Measurements from ENCODE around the gene PWWP3B. TPM values are rescaled to one million over a fixed set of nuclear protein-coding genes. Genes with fewer than 3 reads are reported as not detected.

The PWWP3B gene
- total RNA-seq: 10 to 100 TPM; 11.4 to 20.2 (median 17.0) TPM

DNA sequence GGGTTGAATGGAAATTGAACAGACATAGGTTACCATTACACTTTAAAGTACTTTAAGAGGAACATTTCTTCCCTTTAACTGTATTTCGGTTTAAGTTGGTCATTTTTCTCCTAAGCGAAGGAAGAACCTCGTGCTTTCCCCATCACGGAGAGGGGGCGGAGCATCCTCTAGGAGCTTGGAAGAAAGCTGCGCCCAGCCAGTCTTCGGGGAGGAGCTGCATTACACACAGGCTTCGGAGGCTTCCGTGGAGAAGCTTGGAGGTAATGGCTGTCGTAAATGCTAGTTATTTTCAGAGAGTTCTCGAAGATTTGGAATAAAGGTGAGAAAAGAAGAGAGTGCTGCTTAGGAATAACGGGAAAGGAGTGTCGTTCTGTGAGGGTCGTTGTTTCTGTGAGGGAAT lies at the start of gene PWWP3B:
Gene PWWP3B (plus strand): TSS at position 199 of the 400 bp plus-strand sequence. CDS start 37,128 bp downstream, outside the sequence.
- TF ChIP-seq EP300 (IDR thresholded peaks at IDR 0.05) (peak in 1 of 2 donors; percentile 33), POLR2A (IDR thresholded peaks at IDR 0.05) (peak in 1 of 2 donors; percentile 10)
- TF ChIP-seq, protein P1, sequence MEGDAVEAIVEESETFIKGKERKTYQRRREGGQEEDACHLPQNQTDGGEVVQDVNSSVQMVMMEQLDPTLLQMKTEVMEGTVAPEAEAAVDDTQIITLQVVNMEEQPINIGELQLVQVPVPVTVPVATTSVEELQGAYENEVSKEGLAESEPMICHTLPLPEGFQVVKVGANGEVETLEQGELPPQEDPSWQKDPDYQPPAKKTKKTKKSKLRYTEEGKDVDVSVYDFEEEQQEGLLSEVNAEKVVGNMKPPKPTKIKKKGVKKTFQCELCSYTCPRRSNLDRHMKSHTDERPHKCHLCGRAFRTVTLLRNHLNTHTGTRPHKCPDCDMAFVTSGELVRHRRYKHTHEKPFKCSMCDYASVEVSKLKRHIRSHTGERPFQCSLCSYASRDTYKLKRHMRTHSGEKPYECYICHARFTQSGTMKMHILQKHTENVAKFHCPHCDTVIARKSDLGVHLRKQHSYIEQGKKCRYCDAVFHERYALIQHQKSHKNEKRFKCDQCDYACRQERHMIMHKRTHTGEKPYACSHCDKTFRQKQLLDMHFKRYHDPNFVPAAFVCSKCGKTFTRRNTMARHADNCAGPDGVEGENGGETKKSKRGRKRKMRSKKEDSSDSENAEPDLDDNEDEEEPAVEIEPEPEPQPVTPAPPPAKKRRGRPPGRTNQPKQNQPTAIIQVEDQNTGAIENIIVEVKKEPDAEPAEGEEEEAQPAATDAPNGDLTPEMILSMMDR (IDR thresholded peaks at IDR 0.05): no peak
- no peaks in the 10 kb centered on the region for H3K4me1 ChIP-seq
- no peak within 1 kb of the TSS for H3K27ac ChIP-seq
- no peaks in the 10 kb centered on the region for H3K36me3 ChIP-seq
- H3K27me3 ChIP-seq: peaks cover 0 to 23% of the 10 kb centered on the region in 2 donors
- peak; percentile 21 to 31 for DNase-seq (ENCODE audit: low spot score in 2 of 2)
- WGBS, 2 donors: 10 to 33% methylated on average over 10 to 14 of the region's 14 CpGs
- peak within 1 kb of the TSS in 1 of 4 donors; percentile 15 for H3K4me3 ChIP-seq
- H3K9me3 ChIP-seq: no peaks in the 10 kb centered on the region

DNA sequence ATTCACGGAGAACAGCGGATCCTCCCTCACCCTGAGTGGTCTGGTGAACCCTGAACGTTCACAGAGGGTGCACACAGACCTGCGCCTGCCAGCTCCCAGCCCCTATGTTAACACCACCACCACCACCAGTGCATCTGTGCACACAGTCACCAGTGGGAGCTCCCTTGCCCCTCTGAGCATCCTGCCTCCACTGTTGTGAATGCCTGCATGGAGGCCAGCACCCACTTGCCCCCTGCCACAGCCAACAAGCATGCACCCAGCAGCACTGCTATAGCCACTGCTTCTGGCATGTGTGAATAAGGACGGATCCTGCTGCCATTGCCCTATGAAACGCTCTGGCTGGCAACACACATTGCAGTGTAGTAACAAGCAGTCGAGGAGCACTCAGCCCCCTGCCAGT lies 29.1 kb upstream of the PWWP3B start:
- no peaks in the 10 kb centered on the region for H3K4me1 ChIP-seq
- H3K4me3 ChIP-seq: no peak overlapping the region
- DNase-seq (ENCODE audit: low spot score in 2 of 2): no peak
- TF ChIP-seq, protein P1 (IDR thresholded peaks at IDR 0.05): no peak
- TF ChIP-seq POLR2A (IDR thresholded peaks at IDR 0.05) (no peak), EP300 (IDR thresholded peaks at IDR 0.05) (no peak)
- H3K27ac ChIP-seq: no peak overlapping the region
- no peaks in the 10 kb centered on the region for H3K9me3 ChIP-seq
- H3K36me3 ChIP-seq: no peaks in the 10 kb centered on the region
- 85% methylated on average over 6 of the region's 7 CpGs; no CpG with 5 or more reads in 1 of the 2 donors for WGBS, 2 donors
- no peaks in the 10 kb centered on the region for H3K27me3 ChIP-seq

DNA sequence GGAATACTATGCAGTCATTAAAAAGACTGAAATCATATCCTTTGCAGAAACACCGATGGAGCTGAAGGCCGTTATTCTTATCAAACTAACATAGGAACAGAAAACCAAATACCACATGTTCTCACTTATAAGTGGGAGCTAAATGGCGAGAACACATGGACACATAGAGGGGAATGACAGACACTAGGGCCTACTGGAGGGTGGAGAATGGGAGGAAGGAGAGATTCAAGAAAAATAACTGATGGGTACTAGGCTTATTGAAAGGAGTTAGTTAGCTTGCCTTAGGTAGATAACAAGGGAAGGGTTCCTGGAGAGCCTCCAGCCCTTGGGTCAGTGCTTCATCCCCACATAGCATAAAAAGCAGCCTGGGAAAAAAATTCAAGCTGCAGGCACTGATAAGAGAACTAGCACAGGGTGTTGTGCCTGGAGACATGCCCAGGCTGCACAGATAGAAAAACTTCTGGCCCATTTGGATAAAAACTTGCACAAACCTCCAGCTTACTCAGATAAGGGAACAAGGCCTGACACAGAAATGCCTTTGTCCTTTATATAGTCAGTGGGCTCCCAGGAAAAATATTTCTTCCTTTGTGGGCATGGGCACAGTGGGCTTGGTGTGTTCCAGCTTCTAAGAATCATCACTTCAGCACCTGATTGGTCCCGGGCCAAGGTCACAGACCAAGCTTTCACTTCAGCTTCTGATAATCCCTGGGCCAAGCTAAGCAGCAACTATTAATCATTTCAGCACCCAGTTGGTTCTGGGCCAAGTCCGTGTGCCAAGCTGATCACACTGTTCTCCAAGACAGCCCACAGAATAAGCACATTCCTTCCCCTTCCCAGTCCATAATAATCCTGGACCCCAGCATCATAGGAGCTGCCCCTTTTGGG lies 23.1 kb upstream of the PWWP3B start:
- DNase-seq (ENCODE audit: low spot score in 2 of 2): no peak
- 63 to 69% methylated on average over 5 of the region's 5 CpGs for WGBS, 2 donors
- H3K4me3 ChIP-seq: no peak overlapping the region
- H3K27ac ChIP-seq: no peak overlapping the region
- H3K9me3 ChIP-seq: no peaks in the 10 kb centered on the region
- H3K36me3 ChIP-seq: no peaks in the 10 kb centered on the region
- no peak for TF ChIP-seq EP300 (IDR thresholded peaks at IDR 0.05)
- TF ChIP-seq, protein P1 (IDR thresholded peaks at IDR 0.05): no peak
- no peaks in the 10 kb centered on the region for H3K4me1 ChIP-seq
- H3K27me3 ChIP-seq: no peaks in the 10 kb centered on the region

DNA sequence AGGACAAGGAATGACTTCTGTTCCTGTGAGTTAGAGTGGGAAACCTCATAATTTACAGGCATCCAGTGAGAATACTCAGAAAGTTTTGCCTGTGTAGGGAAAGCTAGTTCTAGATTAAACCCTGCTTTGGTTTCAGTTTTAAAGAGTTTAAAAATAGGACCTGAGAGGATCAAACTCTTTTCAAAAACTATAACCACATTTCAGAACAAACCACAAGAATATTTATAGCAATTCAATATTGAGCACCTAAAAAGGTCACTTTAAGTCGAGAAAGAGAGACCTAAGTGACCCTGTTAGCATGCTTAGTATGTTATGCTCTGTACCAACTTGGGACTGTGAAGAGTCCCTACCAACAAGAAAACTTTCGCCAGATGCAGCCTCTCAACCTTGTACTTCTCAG lies 17.4 kb upstream of the PWWP3B start:
- Histone ChIP-seq H3K27ac (no peak overlapping the region), H3K4me3 (no peak overlapping the region), H3K36me3 (no peaks in the 10 kb centered on the region), H3K4me1 (no peaks in the 10 kb centered on the region), H3K27me3 (no peaks in the 10 kb centered on the region), H3K9me3 (no peaks in the 10 kb centered on the region)
- 58 to 71% methylated on average over 2 of the region's 2 CpGs for WGBS, 2 donors
- TF ChIP-seq, protein P1 (IDR thresholded peaks at IDR 0.05): no peak
- TF ChIP-seq POLR2A (IDR thresholded peaks at IDR 0.05): no peak
- no peak for TF ChIP-seq EP300 (IDR thresholded peaks at IDR 0.05)
- DNase-seq (ENCODE audit: low spot score in 2 of 2): no peak

DNA sequence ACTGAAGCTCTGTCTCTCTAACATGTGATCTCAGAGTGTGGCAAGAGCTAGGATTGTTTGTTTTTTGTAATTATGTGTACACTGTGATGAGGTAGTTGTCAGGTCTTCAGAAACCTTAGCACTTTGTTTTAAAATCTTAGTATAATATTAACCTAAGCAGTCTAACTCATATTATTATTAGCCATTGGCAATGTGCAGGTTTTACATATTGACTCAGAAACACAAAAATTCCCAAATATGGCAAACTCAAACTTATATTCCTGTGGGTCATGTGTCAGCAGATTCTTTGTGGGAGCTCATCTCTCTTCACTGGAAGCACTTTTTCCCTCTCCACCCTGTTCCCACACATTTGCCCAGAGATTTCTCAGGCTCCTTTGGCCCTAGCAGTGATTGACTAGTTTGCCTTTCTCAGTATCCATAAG lies 8.2 kb upstream of the PWWP3B start:
- no peak overlapping the region for H3K4me3 ChIP-seq
- TF ChIP-seq, protein P1 (IDR thresholded peaks at IDR 0.05): no peak
- no peak for TF ChIP-seq POLR2A (IDR thresholded peaks at IDR 0.05)
- TF ChIP-seq EP300 (IDR thresholded peaks at IDR 0.05): no peak
- H3K4me1 ChIP-seq: no peaks in the 10 kb centered on the region
- H3K27me3 ChIP-seq: no peaks in the 10 kb centered on the region
- DNase-seq (ENCODE audit: low spot score in 2 of 2): no peak
- no peak overlapping the region for H3K27ac ChIP-seq
- no peaks in the 10 kb centered on the region for H3K9me3 ChIP-seq
- H3K36me3 ChIP-seq: no peaks in the 10 kb centered on the region

All from tibial nerve (tissue), 4 donors.